NCI-H2029 treated with DMSO at 0.1 percent for 48 hours (cell line): ENCODE results near the gene TAOK2.

ENCODE experiments used
- DNase-seq: peaks from one replicate; lab custom pipeline; 2025; lab: John Stamatoyannopoulos, UW

The TAOK2 gene

GRCh38 chr16:29987371-29988085, 13.9 kb downstream of the TAOK2 start:
- no peak for DNase-seq

GRCh38 chr16:29988346-29989075, 14.8 kb downstream of the TAOK2 start:
- DNase-seq = no peak

GRCh38 chr16:29989111-29989858, 15.6 kb downstream of the TAOK2 start:
- no peak for DNase-seq

GRCh38 chr16:29990034-29990433, 16.4 kb downstream of the TAOK2 start:
- DNase-seq = no peak

- no peak for DNase-seq
These were observed 17.4 kb downstream of the TAOK2 start for GRCh38 chr16:29990883-29991570.

- no peak for DNase-seq
These were observed 17.9 kb downstream of the TAOK2 start for GRCh38 chr16:29991571-29991904.

- DNase-seq = no peak
These were observed 18.8 kb downstream of the TAOK2 start for GRCh38 chr16:29992344-29992967.

- no peak for DNase-seq
These were observed 19.7 kb downstream of the TAOK2 start for GRCh38 chr16:29993191-29993902.

- DNase-seq = no peak
These were observed 20.4 kb downstream of the TAOK2 start for GRCh38 chr16:29993903-29994599.

GRCh38 chr16:29994600-29995323, 21.1 kb downstream of the TAOK2 start:
- no peak for DNase-seq

- DNase-seq = peak; percentile 51
These were observed 21.7 kb downstream of the TAOK2 start, which contains the start of gene HIRIP3 for GRCh38 chr16:29995324-29995910. HIRIP3 (minus strand) TSS chr16:29995617; CDS start chr16:29995605, 12 bp downstream.

- peak; percentile 68 for DNase-seq
These were observed 22.5 kb downstream of the TAOK2 start, which contains the start of gene INO80E for GRCh38 chr16:29995911-29996765. INO80E (plus strand) TSS chr16:29996241; CDS start chr16:29996311, 70 bp downstream.

- DNase-seq = no peak
These were observed 23.1 kb downstream of the TAOK2 start for GRCh38 chr16:29996766-29997250.

GRCh38 chr16:29999605-30000004, 25.9 kb downstream of the TAOK2 start:
- DNase-seq = no peak

GRCh38 chr16:30000735-30001631, 27.3 kb downstream of the TAOK2 start:
- DNase-seq = no peak

GRCh38 chr16:30002614-30003346, 29.1 kb downstream of the TAOK2 start:
- no peak for DNase-seq
